ENCODE measurements around the gene TIMP4.

DNA sequence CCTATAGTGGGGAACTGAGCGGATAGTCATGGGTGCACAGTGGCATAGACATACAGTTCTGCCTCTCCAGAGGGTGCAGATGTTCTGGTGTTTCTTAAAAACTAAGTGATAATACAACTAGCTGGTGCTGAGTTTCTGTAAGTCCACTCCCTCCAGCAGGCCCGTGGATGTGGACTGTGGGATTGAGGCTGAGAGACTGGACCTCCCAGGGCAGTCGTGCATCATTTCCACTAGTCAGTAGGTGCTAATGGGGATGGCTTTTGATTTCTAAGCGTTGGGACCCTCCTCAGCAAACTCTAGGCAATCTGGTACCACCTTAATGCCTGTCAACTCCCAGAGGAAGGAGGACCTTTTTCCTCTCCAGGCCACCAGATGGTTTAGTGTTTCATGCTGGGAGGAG, 27.3 kb upstream of the TIMP4 start:
- TF ChIP-seq, protein P1, sequence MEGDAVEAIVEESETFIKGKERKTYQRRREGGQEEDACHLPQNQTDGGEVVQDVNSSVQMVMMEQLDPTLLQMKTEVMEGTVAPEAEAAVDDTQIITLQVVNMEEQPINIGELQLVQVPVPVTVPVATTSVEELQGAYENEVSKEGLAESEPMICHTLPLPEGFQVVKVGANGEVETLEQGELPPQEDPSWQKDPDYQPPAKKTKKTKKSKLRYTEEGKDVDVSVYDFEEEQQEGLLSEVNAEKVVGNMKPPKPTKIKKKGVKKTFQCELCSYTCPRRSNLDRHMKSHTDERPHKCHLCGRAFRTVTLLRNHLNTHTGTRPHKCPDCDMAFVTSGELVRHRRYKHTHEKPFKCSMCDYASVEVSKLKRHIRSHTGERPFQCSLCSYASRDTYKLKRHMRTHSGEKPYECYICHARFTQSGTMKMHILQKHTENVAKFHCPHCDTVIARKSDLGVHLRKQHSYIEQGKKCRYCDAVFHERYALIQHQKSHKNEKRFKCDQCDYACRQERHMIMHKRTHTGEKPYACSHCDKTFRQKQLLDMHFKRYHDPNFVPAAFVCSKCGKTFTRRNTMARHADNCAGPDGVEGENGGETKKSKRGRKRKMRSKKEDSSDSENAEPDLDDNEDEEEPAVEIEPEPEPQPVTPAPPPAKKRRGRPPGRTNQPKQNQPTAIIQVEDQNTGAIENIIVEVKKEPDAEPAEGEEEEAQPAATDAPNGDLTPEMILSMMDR (IDR thresholded peaks at IDR 0.05), result no peak
- TF ChIP-seq POLR2A (IDR thresholded peaks at IDR 0.05), result no peak
